D721Med (cell line): ENCODE results near the gene PGA3.
"Not testable (repeated sequence)": the region's sequence is repeated elsewhere in the genome, so short reads cannot be mapped to it uniquely, and the experiment has no call there.

ENCODE experiments used
- DNase-seq: peaks from one replicate; pipeline ENCODE4 v3.0.0; 2011; ENCODE audit warnings: low spot score; ENCODE audit not compliant: insufficient read length
- FAIRE-seq: peaks from 2 replicates; lab custom pipeline; 2011; peaks lifted over from hg19 to GRCh38; lab: Jason Lieb, UNC
- TF ChIP-seq, protein P1 (sequence below): IDR thresholded peaks from 2 replicates; pipeline ENCODE4 v1.5.1; 2012; ENCODE audit warnings: mild to moderate bottlenecking, control low read depth; ENCODE audit not compliant: insufficient read depth; ENCODE audit errors: missing control alignments

Gene PGA3

DNA sequence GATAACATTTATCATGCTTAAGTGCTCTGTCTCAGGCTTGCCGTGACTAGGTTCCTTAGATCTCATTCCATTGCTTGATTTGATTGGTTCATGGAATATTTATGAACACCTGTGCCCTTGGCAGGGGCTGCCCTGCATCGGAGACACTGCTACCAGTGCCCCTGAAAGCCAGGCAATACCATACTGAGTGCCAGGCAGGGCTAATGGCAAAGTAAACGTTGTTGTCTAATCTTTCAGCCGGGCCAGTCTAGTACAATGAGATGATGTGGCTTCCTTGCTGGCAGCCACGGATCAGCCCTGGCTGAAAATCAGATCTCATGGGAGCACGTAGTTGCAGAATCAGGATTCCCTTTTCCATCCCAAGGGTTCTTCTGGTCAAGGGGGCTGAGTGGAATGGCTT is 5.0 kb upstream of the PGA3 start:
- DNase-seq (no peak), FAIRE-seq (no peak)
- TF ChIP-seq, protein P1, sequence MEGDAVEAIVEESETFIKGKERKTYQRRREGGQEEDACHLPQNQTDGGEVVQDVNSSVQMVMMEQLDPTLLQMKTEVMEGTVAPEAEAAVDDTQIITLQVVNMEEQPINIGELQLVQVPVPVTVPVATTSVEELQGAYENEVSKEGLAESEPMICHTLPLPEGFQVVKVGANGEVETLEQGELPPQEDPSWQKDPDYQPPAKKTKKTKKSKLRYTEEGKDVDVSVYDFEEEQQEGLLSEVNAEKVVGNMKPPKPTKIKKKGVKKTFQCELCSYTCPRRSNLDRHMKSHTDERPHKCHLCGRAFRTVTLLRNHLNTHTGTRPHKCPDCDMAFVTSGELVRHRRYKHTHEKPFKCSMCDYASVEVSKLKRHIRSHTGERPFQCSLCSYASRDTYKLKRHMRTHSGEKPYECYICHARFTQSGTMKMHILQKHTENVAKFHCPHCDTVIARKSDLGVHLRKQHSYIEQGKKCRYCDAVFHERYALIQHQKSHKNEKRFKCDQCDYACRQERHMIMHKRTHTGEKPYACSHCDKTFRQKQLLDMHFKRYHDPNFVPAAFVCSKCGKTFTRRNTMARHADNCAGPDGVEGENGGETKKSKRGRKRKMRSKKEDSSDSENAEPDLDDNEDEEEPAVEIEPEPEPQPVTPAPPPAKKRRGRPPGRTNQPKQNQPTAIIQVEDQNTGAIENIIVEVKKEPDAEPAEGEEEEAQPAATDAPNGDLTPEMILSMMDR, result no peak

DNA sequence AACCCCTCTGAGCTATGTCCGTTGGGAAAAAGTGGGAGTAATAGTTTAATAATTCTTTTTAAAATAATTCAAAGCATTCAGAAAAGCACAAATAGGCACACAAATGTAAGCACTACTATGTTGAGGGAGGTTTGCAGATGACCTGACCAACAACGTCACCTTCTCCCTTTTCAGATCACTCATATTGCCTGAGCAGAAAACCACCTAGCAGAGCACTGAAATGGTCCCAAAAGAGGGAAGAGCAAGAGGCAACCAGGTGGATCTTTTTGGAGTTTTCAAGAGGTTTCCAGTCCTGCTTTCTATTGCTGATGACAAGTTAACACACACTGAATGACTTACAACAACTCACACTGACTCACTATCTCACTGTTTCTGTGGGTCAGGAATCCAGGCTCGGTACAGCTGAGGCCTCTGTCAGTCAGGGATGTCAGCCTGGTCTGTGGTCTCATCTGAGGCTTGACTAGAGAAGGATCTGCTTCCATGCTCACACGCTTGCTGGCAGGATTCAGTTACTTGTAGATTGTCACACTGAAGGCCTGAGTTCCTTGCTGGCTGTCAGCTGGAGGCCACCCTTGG is 4.3 kb upstream of the PGA3 start:
- DNase-seq, result no peak
- FAIRE-seq, result no peak
- TF ChIP-seq, protein P1, result no peak

DNA sequence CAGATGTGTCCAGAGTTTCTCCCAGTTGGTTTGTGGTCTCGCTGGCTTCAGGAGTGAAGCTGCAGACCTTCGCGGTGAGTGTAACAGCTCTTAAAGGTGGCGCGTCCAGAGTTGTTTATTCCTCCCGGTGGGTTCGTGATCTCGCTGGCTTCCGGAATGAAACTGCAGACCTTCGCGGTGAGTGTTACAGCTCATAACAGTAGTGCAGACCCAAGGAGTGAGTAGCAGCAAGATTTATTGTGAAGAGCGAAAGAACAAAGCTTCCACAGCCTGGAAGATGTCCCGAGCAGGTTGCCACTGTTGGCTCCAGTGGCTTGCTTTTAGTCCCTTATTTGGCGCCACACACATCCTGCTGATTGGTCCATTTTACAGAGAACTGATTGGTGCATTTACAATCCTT is 1.8 kb upstream of the PGA3 start:
- DNase-seq (no peak), FAIRE-seq (no peak)
- TF ChIP-seq, protein P1, result no peak

DNA sequence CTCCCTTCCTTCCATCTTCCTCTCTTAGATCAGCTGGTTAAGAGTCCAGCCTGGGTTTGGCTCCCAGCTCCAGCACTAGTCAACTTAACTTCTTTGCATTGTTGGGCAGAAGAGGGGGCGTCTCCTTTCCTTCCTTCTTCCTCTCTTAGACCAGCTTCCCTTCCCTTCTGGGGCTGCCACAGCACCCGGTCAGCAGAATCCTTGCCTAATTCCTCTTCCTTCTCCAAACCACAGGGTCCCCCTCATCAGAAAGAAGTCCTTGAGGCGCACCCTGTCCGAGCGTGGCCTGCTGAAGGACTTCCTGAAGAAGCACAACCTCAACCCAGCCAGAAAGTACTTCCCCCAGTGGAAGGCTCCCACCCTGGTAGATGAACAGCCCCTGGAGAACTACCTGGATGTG is 558 bp downstream of the PGA3 start:
- DNase-seq, result not testable (repeated sequence)

DNA sequence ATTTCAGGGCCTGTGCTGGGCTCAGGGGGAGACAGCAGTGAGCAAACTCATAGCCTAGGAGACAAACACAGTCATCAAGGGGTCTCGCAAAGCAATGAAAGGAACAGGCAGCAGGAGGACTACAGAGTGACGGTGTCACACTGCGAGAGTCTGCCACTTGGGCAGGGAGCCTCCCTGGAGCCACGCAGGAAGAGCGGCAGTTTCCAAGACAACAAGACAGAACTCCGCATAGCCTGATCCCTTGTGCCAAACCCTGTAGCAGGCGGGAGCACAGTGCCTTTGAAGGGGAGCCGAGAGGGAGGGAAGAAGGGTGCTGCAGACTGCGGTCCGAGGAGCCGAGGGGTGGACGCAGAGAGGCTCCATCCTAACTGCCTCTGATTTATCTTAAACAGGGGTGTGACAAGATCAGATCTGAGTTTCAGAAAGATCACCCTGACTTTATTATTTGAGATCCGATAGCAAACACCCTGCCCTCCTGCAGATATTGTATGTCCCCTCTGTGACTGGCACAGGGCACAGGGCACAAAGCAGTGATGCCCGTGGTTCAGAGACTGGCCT is 1.3 kb downstream of the PGA3 start:
- not testable (repeated sequence) for FAIRE-seq, DNase-seq

More for the DNA sequence above, 558 bp downstream of the PGA3 start:
- not testable (repeated sequence) for FAIRE-seq

DNA sequence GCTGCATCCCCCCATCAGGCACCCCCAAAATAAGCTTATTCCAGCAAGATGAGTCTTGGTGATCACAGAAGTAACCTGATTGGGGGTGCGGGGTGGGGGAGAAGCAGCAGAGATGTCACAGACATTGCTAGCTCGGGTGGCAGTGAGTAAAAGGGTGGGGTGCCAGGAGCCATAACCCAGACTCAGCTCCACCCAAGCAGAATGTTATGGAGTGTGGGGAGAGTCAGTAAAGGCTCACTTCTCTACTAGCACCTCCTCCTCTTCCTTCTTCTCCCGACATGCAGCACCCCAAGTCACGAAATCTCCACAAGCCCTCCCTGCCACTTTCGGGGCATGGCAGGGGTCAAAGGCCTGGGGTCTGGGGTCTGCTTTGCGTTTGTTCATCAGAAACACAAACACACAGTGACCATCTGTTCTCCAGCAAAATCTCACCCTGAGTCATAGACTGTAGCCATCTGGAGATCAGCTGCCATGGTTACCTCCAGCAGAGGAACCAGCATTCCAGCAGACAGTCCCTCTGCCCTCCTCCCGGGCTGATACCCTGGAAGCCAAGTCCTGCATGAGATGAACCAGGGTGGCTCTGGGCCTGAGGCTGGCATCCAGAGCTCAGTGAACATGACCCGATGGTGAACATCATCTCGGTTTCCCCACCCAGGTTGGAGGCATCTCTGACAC is 4.5 kb downstream of the PGA3 start:
- FAIRE-seq, DNase-seq: not testable (repeated sequence)

DNA sequence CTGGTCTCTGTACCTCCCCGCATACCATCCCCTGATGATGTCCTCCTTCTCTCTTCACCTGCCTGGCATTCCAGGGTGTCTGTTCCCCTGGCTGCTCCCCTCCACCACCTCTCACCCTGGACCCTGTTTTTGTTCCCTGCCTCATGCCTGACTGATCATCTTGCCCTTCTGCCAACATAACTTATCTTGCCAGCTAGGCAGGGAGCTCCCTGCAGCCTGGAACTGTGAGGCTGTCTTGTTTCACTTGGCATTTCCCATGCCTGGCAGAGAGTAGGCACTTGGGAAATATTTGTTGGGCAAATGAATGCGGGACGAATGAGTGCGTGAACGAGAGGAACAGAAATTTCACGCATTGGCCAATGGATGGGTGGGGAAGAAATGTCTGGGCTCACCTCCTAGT is 7.3 kb downstream of the PGA3 start:
- not testable (repeated sequence) for FAIRE-seq, DNase-seq

DNA sequence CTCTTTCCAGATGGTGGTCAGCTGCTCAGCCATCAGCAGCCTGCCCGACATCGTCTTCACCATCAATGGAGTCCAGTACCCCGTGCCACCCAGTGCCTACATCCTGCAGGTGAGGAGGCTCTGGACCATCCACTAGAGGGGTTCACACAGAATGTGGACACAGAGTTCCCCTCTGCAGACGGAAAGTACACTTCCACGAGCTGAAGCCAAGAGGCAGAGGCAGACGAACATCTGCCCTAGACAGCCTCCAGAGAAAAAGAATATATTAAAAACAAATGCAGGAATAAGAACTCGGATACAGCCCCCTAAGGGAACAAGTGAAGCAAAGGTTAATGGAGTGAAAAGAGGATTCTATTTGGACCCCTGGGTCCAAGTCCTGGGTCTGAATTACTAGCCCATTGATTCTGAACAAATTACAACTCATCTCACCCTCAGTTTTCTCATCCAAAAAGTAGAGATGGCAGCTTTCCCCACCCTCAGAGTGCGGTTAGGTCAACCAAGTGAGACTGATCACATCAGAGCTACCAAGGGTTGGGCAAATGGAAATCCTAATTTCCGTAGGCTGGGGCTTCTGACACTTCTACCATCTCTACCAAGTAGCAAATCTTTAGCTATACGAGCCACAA is 8.1 kb downstream of the PGA3 start:
- not testable (repeated sequence) for FAIRE-seq, DNase-seq

DNA sequence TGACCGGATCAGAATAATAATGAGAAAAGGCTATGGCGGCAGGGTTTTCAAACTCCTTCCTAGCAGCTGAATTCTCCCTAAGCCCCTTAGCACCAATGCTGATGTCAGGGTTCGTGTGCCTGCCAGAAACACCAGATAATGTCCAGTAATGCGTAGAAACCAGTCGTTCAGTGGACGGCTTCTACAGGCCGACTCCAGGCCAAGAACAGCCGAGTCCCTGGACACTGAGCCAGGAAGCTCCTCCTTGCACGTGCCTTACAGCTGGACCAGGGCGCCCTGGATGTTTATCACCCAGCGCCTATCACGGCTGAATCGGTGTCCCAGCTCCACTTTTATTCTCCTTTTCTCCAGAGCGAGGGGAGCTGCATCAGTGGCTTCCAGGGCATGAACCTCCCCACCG is 8.9 kb downstream of the PGA3 start:
- not testable (repeated sequence) for FAIRE-seq, DNase-seq

DNA sequence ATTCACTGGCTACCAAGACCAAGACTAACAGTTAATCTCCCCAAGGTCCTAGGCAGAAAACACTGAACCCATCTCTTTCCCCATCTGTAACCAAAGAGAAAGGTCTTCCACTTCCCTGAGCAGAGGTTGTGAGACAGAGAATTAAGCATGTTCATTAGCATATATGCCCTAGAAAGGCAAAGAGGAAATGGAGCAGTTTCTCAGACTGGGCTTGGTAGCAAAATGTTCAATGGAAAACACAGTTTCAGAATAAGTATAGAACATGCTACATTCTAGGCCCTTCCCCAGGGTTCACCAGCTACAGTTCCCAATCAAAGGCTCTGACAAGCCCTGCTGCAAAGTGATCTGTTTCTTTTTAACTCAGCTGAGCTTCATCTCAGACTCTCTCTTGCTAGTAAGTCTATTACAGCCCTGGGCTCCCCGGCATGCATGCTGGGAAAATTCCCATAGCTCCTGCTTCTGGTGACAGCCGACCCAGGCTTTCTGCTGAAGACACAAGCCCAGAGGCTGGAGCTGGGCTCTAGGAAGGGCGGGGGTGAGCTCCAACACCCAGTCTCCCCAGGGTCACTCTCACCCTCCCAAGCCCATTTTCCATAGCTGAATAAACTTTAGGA is 10.5 kb downstream of the PGA3 start:
- not testable (repeated sequence) for FAIRE-seq, DNase-seq

DNA sequence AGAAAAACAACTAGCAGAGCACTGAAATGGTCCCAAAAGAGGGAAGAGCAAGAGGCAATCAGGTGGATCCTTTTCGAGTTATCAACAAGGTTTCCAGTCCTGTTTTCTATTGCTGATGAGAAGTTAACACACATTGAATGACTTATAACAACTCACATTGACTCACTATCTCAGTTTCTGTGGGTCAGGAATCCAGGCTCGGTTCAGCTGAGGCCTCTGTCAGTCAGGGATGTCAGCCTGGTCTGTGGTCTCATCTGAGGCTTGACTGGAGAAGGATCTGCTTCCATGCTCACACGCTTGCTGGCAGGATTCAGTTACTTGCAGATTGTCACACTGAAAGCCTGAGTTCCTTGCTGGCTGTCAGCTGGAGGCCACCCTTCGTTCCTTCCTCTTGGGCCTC is 15.0 kb downstream of the PGA3 start:
- not testable (repeated sequence) for FAIRE-seq

DNA sequence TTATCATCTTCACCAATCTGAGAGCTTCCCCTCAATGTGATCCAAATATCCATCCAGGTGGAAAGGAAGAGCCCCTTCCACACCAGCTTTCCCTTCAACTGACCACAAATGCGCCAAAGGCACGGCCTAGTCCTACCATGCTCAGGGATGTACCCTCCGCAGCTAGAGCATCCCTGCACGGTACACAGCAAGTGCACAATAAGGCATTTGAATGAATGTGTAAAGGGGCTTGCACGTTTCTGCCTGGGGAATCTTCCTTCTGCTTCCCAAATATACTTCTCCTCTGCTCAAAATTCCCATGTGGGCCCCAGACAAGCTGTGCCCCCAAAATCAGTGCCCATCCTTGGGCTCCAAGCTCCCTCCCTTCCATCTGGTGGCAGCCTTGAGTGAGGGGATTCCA is 15.7 kb downstream of the PGA3 start:
- FAIRE-seq, DNase-seq: not testable (repeated sequence)

More for the DNA sequence above, 15.0 kb downstream of the PGA3 start:
- not testable (repeated sequence) for DNase-seq

DNA sequence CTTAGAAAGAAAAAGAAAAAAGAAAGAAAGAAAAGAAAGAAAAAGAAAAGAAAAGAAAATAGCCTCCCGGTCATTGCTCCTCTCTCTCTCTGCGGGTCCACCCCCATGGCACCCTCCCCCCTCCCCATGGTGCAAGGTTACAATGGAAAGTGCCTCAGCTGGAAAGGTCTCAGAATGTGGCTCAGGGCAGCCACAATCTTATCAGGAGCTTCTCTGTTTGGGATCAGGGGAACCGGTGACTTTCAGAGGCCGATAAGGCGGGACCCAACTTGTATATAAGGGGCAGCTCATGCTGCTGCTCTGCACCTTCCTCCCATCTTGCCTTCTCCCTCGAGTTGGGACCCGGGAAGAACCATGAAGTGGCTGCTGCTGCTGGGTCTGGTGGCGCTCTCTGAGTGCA is 18.7 kb downstream of the PGA3 start, which contains the start of gene PGA4:
TSS of gene PGA4 (plus strand) at position 301 of the 400 bp plus-strand sequence. CDS start at position 355, 54 bp downstream.
- not testable (repeated sequence) for FAIRE-seq, DNase-seq

DNA sequence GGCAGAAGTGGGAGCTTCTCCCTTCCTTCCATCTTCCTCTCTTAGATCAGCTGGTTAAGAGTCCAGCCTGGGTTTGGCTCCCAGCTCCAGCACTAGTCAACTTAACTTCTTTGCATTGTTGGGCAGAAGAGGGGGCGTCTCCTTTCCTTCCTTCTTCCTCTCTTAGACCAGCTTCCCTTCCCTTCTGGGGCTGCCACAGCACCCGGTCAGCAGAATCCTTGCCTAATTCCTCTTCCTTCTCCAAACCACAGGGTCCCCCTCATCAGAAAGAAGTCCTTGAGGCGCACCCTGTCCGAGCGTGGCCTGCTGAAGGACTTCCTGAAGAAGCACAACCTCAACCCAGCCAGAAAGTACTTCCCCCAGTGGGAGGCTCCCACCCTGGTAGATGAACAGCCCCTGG is 19.4 kb downstream of the PGA3 start:
- not testable (repeated sequence) for FAIRE-seq

DNA sequence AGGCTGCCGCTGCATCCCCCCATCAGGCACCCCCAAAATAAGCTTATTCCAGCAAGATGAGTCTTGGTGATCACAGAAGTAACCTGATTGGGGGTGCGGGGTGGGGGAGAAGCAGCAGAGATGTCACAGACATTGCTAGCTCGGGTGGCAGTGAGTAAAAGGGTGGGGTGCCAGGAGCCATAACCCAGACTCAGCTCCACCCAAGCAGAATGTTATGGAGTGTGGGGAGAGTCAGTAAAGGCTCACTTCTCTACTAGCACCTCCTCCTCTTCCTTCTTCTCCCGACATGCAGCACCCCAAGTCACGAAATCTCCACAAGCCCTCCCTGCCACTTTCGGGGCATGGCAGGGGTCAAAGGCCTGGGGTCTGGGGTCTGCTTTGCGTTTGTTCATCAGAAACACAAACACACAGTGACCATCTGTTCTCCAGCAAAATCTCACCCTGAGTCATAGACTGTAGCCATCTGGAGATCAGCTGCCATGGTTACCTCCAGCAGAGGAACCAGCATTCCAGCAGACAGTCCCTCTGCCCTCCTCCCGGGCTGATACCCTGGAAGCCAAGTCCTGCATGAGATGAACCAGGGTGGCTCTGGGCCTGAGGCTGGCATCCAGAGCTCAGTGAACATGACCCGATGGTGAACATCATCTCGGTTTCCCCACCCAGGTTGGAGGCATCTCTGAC is 23.3 kb downstream of the PGA3 start:
- DNase-seq, FAIRE-seq: not testable (repeated sequence)

More for the DNA sequence above, 19.4 kb downstream of the PGA3 start:
- DNase-seq, result not testable (repeated sequence)
